HG03575 (cell line): ENCODE results near the gene UPK1B.

ENCODE experiments used
- ATAC-seq: cut with Tn5 transposase; IDR thresholded peaks from one replicate; pipeline ENCODE4 v1.9.1; 2021; ENCODE audit not compliant: unreplicated experiment, insufficient number of reproducible peaks, low FRiP score; ENCODE audit errors: extremely low read depth

Gene UPK1B

DNA sequence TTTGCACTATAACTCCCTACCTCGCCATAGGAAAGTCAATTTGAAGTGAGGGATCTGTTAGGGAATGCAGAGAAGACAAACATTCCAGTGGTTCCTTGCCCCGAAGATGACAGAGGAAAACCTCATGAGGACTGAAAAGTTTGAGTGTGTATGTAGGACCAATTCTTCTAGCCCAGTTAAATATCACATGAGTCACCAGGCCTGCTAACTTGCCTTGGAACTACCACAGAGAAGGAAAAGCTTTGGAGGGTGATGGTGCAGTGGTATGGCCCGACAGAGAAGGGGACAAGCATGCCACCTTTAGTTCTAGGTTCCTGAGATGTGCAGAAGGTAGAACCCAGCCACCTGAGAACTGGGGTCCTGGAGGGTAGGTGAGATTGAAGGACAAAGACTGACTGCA, 2.6 kb upstream of the UPK1B start:
- no peak for ATAC-seq

DNA sequence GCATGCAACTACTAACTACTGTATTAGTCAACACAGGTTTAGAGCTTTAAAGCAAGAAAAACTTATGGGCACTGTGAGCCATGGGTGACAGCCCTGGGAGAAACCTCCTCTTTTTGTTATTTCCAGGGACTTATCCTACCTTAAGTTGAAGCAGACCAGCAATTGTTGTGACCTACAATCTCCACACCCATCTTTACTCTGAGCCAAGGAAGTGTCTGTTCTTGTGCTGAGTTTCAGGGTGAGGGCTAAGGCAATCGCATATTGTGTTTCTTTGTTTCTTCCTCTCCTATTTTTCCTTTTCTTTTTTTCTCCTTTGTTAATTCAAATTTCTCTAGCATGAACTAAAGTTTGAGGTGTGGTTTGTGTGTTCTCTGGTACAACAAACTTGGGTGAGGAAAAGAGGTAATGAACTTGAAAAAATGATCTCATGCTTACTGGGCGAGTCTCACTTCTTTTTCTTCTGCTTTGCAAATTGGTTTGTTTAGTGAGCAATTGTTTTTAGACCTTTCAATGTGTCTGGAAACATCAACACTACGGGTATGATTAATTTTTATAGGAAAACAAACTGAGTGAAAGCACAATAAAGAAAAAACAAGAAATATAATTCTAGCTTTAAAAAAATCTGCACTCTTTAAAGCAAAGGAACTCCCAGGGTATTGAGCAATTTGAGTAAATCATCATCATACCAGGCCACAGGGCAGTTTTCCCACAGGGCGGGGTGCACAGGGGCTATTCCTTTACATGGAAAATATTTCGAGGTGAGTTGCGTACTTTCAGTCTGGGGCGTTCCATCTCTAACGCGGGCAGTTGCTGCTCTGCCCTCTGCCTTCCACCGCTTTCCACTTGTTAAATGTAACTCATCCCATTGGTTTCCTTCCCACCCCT, 2.7 kb downstream of the UPK1B start:
- ATAC-seq, result no peak

DNA sequence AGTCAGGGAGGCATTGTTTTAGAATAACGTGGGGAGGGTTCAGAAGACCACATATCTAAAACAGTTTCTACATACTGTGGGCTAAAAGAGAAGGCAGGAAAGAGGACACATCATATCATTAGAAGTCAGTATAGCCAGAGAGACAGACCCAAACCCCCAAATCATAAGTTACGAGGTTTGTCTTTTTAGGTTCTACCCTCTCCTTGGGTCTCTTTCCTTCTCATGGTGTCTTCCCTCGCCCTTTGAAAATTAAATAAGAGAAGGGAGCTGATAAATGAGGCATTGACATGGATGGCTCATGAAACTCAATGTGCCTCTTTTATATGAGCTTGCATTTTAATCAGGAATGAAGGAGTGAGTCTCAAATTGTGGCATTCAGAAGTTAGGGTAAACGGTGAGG, 3.4 kb downstream of the UPK1B start:
- ATAC-seq, result no peak

DNA sequence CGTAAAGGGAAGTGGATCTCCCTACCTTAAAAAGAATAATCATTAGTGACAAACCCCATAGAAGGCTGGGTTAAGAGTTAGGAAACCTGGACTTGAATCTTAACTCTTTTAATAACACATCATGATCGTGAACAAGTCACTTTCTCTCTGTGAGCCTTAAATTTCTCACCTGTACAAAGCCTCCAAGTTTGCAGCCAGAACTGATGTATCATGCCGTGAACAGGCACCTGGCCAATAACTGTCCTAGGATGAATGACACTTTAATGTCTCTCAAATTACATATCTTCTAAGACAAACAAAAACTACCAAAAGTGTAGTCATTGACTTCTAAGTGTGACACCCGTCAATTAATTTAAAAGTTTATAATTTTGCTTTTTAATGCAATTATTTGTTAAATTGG, 3.9 kb downstream of the UPK1B start:
- no peak for ATAC-seq

DNA sequence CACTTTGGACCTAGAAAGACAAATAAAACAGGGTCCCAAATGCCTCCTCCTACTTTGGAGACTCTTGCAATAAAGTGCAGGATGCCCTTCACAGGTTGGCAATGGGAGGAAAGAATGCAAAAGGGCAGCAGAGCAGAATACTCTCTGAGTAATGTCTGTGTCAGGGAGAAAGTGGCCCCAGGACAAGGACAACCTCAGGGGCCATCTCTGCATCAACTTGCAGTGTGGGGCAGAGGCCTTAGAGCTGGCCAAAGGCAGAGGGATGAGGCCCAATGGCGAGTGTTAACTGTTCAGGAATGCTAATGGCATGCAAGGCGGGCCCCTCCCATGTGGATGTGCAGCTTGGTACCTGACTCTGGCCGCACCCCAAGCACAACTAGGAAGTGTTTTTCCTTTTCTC, 8.4 kb downstream of the UPK1B start:
- no peak for ATAC-seq

DNA sequence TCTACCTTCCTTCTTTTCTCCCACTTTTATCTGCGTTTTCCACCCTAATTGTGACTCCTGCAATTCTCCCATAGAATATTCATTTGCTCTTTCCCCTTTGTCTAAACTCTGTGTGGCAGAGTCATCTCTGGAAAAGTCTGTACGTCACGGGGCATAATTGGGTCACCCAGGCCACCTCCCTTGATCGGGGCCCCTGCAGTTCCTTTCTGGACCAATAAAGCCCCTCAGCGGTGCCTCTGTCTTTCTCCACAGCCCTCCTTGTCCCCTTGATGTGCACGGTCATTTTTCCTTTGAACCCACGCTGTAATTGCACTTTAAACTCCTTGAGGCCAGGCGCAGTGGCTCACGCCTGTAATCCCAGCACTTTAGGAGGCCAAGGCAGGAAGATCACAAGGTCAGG, 10.7 kb downstream of the UPK1B start:
- no peak for ATAC-seq

DNA sequence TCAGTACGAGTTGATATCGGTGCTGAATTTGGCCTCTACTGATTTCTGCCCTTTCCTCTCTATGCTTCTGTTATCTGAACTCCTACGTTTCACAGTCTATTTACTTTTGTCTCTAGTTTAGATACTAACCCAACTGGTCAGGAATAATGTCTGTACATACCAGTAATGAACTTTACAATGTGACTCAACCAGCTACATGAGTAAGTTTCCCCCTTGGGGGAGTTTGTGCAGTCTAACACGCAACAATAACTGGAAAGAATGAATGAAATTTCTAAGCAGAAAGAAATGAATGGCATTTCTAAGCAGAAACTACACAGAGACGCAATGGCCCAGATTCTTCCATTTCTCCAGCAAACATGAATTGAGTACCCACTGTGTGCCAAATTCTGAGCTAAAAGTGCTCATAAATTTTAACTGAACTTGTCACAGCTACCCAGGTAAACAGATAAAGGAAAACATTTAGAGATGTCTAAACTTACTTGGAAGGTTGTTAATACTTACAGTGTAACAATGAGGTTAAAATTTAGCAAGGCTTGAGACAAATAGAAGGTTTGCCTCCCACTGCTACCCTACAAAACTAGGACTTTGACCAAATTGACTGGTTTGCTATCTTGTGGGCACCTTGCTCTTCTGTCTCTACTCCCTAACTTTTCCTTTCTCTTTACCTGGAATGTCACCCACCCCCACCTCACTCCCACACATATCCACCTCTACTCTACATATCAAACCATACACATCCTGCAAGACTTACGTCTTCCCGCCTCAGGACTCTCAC, 11.6 kb downstream of the UPK1B start:
- no peak for ATAC-seq

DNA sequence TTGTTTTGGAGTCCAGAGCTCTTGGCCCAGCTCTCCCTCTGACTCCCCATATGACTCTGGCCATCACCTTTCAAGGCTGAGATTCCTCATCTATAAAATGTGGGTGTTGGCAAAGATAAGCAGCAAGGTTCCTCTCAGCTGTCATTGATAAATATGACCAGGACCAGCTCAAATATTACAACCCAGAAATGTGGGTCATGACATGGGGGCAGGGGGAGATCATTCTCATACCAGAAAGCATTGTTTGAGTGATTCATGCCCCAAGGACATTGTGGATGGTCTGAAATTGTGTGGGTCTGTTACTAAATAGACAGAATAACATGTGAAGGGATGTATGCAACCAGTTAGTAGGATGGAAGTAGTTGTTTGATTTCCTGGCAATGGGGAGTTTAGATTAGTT, 13.9 kb downstream of the UPK1B start:
- no peak for ATAC-seq

DNA sequence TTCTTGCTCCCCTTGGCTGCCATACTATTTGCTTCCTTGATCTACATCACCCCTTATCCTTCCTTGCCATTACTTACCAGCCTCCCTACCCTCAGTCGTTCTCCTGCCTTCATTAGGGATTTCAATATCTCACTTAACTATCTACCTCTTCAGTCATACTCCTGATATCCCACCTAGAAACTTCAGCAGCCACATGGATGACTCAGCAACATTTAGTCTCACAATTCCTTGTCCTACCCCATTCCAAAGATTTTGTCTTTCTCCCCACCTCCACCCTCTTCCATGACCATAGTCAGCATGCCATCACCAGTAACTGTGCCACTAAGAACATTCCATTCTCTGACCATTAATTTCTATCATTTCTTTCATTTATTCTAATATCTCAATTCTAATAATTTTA, 18.4 kb downstream of the UPK1B start:
- no peak for ATAC-seq

DNA sequence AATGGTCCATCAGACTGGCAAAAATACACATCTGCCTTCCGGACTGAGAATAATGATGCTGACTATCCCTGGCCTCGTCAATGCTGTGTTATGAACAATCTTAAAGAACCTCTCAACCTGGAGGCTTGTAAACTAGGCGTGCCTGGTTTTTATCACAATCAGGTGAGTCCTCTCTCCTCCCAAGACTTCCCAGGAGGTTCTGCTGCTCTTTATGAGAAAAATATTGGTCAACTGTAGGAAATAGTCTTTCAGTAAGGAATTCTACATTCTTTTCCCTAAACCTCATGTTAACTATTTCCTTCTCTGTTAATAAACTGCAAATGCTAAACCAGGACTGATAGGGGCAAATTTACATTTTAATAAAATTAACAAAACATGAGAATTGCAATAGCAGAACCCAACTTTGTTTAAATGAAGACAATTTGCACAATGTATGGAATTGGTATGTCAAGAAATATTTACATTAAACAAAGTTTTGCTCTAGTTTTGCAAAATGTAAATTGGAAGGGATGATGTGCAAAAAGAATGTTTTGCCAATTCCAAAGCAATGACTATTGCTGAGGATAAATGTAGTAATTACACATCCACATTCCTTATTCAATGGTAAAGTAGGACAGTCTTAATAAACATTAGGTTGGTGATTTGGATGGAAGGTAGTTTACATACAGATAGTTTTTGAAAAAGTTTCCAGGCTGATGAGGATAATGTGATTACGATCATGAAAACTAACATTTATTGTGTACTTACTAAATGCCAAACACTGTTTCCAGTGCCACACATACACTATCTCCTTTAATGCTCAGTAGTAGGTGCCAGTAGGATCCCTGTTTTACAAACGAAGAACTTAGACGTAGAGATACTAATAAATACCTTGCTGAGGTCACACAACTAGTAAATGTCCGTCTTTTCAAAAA, 21.1 kb downstream of the UPK1B start:
- no peak for ATAC-seq

DNA sequence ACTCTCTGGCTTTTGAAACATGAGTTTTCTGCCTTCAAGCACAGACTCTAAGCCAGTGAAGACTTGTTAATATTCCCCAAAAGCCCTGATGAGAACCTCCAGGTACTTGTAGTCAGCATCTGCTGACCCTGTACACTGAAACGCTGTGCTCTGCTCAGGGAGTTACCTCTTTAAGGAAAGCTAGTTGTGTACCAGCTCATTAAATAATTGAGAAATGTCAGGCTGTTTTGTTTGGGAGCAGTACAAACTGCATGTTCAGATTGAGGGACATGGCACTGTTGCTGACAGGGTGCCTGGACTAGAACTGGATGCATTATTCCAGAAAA, 21.7 kb downstream of the UPK1B start:
- no peak for ATAC-seq

DNA sequence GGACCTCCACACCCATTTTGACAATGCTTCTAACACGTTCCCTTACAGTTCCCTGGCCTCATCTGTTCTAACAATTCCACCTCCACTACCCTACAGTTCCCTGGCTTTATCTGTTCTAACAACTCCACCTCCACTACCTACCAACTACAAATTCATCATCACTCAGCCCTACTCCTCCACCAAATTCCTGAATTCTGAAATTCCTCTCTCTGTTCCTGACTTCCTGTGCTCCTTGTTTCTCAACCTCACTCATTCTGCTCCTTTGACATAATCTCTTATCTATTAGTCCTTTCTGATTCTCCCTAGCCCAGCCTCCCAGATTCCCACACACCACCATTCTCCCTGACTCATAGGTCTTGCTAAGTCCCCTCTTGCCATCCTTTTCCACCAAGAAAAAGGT, 22.5 kb downstream of the UPK1B start:
- ATAC-seq, result no peak

DNA sequence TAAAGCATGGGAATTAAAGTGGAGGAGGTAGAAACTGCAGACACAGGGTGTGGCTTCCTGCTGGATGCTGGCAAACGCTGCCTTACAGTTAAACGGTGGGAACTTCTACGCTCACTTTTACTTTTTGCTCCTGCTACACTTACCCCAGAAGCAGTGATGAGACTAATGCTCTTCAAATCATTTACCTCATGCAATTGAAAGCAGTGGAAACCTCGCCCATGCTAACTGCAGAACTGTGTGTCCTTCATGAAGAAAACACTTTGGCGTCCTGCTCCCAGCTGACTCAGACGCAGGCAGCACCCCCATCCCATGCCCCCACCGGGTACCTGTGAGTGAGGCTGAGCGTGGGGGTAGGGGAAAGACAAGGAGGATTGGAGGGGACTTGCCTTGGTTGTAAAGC, 31.8 kb downstream of the UPK1B start:
- no peak for ATAC-seq

DNA sequence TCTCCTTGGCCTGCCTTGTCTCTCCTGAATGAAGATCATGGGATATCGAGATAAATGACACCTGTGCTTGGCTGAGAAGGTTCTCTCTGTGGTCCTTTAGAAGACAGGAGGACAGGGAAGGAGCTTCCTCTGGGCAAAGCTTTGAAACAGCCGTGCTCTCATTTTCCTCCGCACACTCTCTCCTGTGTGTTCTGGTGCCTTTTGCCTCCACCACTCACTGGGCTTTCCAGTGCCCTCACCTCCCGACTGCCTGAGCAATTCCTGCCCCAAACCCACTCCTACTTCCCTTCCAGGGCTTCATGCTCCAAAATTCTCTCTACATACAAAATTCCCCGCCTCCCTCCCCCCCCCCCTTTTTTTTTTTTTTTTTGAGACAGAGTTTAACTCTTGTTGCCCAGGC, 32.3 kb downstream of the UPK1B start:
- ATAC-seq, result no peak

DNA sequence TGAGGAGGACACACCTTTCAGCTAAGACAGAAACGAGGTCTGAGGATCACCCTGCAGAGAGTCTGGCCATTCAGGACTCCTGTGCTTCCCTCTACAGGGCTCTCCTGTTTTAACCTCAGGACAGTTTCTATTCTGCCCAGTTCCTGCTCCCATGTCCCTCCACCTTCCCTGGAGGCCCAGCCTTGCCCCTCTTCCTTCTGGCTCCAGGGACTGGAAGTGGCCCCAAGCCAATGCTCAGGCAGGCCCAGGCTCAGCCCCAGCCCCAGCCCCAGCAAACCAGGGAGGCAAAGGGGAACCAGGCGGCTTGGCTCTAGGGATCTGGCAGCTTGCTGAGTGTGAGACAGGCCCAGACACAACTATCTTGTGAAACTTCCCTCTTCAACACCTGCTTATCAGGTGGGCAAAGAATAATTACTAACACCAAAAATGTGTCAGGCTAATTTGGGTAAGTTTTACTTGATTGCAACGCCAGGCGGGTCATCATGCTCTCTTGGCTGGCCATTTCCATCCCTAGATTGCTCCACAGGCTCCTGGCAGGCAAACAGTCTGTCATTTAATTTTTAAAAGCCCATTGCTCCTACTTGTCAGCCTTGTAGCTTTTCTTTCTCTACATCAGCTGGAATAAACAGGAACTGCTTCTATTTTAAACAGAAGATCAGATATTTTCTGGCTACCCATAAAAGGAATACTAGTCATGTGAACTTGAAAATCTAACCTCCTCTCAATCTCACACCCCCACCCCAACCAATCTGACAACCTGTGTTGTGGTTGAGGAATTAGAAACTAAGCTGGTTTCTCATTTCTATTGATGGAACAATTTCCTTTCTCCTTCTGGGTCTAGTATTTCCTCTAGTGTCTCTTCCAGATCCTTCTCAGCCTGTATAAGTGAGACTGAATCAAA, 33.5 kb downstream of the UPK1B start:
- ATAC-seq, result no peak

DNA sequence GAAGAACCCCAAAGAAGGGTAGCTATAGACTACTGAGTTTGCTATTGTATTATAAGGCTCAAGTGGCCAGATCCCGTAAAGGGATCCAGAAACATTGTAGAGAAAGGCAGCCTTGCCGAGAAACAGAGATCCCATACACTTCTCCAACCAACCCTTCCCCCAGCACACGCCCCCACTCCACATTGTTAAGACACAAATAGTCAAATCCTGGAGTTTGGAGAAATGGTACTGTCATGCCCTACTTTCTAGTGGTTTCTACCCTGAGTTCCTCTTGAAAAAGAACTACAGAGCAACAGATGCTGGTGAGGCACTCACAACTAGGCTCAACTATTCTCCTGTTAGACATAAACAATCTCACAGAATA, 34.1 kb downstream of the UPK1B start:
- no peak for ATAC-seq

DNA sequence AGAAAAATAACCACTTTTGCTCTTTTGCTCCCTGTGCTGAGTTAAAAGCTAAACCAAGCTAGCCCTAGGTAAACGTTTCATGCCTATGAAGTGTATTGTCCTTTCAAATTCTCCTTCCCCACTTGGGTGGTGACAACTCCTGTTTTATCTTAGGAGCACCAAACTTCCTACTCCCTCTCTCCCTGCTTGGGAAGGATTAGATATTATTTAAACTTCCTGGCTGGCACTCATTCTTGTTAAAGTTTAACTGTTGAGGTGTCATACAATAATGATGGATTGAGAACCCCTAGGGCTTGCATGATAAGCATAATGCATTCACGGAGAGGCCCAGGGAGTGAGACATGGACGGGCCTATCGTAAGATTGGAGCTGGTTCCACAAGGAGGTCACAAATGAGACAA, 37.8 kb downstream of the UPK1B start:
- no peak for ATAC-seq

DNA sequence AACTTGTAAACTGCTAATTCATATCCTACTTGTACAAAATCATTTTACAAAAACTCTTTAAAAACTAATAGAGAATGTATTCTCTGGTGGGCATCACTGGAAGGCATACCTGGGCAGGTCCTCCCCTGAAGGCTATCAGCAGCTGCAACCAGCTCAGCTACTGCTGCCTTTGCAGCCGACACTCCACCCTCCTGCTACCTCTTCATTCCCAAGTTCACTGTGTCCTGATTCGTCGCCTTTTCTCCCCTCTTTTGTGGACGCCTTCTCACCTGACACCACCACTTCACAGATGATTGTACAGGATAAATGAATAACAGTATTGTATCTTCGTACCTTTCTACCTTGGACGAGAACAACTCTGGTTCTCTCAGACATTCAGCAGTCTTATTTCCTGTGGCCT, 38.4 kb downstream of the UPK1B start:
- no peak for ATAC-seq

DNA sequence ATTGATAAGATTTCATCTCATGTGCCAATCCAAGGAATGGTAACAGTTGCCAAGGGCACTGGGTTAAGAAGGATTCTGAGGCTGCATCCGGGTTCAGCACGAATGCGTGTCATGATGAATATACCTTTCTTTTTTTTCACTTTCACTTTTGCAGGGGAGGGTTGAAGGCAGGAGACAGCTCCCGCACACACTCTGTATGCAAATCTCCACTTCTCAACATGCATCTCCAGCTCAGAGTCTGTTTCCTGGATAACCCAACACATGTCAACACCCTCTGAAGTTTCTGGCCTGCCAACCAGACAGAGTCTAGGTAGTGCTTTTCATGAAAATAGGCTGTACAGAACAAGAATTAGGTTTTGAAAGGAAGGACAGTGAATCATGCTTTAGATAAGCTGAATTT, 45.7 kb downstream of the UPK1B start:
- peak; percentile 84 for ATAC-seq
